Panc1 (cell line): ENCODE measurements around the gene VWA2. TPM values are rescaled to one million over a fixed set of nuclear protein-coding genes. Genes with fewer than 3 reads are reported as not detected.
A peak's percentile ranks its signal among the peaks of the same experiment; 100 is the strongest.

Source experiments
- ATAC-seq: fragments of 200-7000 bp; cut with Tn5 transposase; 2 replicates; pipeline ENCODE4 v1.9.1; 2020; ENCODE audit warnings: mild to moderate bottlenecking, moderate library complexity
- BruUV-seq: library from RNA; stranded (reverse); fragments of 400-500 nt; replicated peaks from 2 replicates; lab custom pipeline; 2021; lab: Mats Ljungman, UMichigan
- CTCF ChIA-PET: fragments of 300-600 bp; sonication (Branson Sonifier 250); formaldehyde crosslinking; loops from one replicate; lab custom pipeline; 2022; ENCODE audit warnings: antibody characterized with exemption; lab: Charles Lee
- POLR2A ChIA-PET: fragments of 300-600 bp; sonication (Branson Sonifier 250); formaldehyde crosslinking; loops from one replicate; lab custom pipeline; 2022; ENCODE audit warnings: antibody characterized with exemption; lab: Charles Lee
- DNase-seq: peaks from one replicate; pipeline ENCODE4 v3.0.0-alpha.2; 2010; ENCODE audit warnings: low read depth, low spot score
- H3K27ac ChIP-seq: 2 replicates; pipeline ENCODE4 v1.5.1; 2011; ENCODE audit warnings: mild to moderate bottlenecking, low read length, inconsistent platforms
- H3K27me3 ChIP-seq: fragments of 200-500 bp; sonication (Bioruptor generic); 2 replicates; pipeline ENCODE4 v1.6.0; 2014; ENCODE audit warnings: low read length, inconsistent platforms; ENCODE audit not compliant: control insufficient read depth, insufficient read depth
- H3K36me3 ChIP-seq: fragments of 200-500 bp; sonication (Bioruptor generic); 2 replicates; pipeline ENCODE4 v1.5.1; 2014; ENCODE audit warnings: inconsistent platforms, mild to moderate bottlenecking, low read length, moderate library complexity; ENCODE audit not compliant: control insufficient read depth, insufficient read depth
- H3K4me1 ChIP-seq: 2 replicates; pipeline ENCODE4 v1.5.1; 2011; ENCODE audit warnings: inconsistent platforms, mild to moderate bottlenecking, low read length, moderate library complexity; ENCODE audit not compliant: control insufficient read depth, insufficient read depth
- H3K4me3 ChIP-seq, 2 experiments: 2 replicates each; pipeline ENCODE4 v1.5.1; 2011 to 2012; ENCODE audit warnings: low read depth in 2 of 2, low read length in 2 of 2, mild to moderate bottlenecking in 2 of 2, inconsistent platforms in 1 of 2, moderate library complexity in 1 of 2
- H3K9me3 ChIP-seq: fragments of 200-500 bp; sonication (Bioruptor generic); 2 replicates; pipeline ENCODE4 v1.5.1; 2014; ENCODE audit warnings: low read depth, mild to moderate bottlenecking, inconsistent platforms, low read length, moderate library complexity; ENCODE audit not compliant: control insufficient read depth, insufficient read depth
- CTCF ChIP-seq: fragments of 450-650 bp; IDR thresholded peaks from 2 replicates; pipeline ENCODE4 v1.5.1; 2017; ENCODE audit warnings: mild to moderate bottlenecking
- POLR2AphosphoS5 ChIP-seq: IDR thresholded peaks from 2 replicates; pipeline ENCODE4 v1.6.1; 2012; ENCODE audit warnings: mild to moderate bottlenecking, low read depth, low read length, moderate library complexity
- REST ChIP-seq, 2 experiments: IDR thresholded peaks; 2 replicates each; pipeline ENCODE4 v1.6.1; 2011 to 2012; ENCODE audit warnings: low read depth in 2 of 2, control low read depth in 1 of 2, low read length in 1 of 2, mild to moderate bottlenecking in 1 of 2, moderate library complexity in 1 of 2; ENCODE audit not compliant: insufficient read depth in 1 of 2
- SIN3A ChIP-seq: IDR thresholded peaks from 2 replicates; pipeline ENCODE4 v1.6.1; 2012; ENCODE audit warnings: low read depth, mild to moderate bottlenecking, low read length, moderate library complexity, borderline replicate concordance; ENCODE audit not compliant: insufficient read depth
- TCF7L2 ChIP-seq: IDR thresholded peaks from 2 replicates; pipeline ENCODE4 v1.6.1; 2011; ENCODE audit warnings: mild to moderate bottlenecking, low read depth, low read length, inconsistent platforms
- in situ Hi-C: cut with HindIII; loops from 2 replicates; pipeline ENCODE4 v1.10.0; 2016; ENCODE audit warnings: low sequenced_read_pairs, low pct_unique_long_range_greater_than_20kb
- intact Hi-C: fragments of 100-400 bp; cut with micrococcal nuclease; formaldehyde crosslinking; loops from one replicate; pipeline ENCODE4 v1.10.0; 2022; ENCODE audit not compliant: unreplicated experiment
- total RNA-seq: library from RNA; stranded (reverse); gene quantifications from one replicate; pipeline ENCODE4 v1.2.1, GENCODE V29; 2021; ENCODE audit not compliant: unreplicated experiment

VWA2 gene
- total RNA-seq, 1 experiment from 2014 or later = 0.77 TPM

- no peak for TF ChIP-seq TCF7L2
- TF ChIP-seq POLR2AphosphoS5 = no peak
- TF ChIP-seq CTCF = no peak
- TF ChIP-seq SIN3A = no peak
- TF ChIP-seq REST (IDR thresholded peaks at IDR 0.05; ENCODE audit: insufficient read depth in 1 of 2, low read depth in 2 of 2, low read length in 1 of 2) = no peak
- no peak overlapping the region for H3K4me3 ChIP-seq
- ChIA-PET CTCF (no interaction called here), POLR2A (no interaction called here)
- no peak for DNase-seq
- no peaks in the 10 kb centered on the region for H3K9me3 ChIP-seq
- no peaks in the 10 kb centered on the region; the same call in 1 of the 2 replicates for H3K4me1 ChIP-seq
- no TSS peak for BruUV-seq
- intact Hi-C loops (no loop called here), in situ Hi-C loops (no loop called here)
- peaks cover 10% of the 10 kb centered on the region; the same call in 1 of the 2 replicates for H3K36me3 ChIP-seq
- H3K27ac ChIP-seq = no peak overlapping the region
- H3K27me3 ChIP-seq = no peaks in the 10 kb centered on the region
- ATAC-seq = peak; percentile 48; the same call in 1 of the 2 replicates
These were observed 81.4 kb downstream of the VWA2 start for GRCh38 chr10:114320249-114321116.

- Histone ChIP-seq H3K27ac (no peak overlapping the region), H3K36me3 (peaks cover 10% of the 10 kb centered on the region; the same call in 1 of the 2 replicates), H3K4me1 (no peaks in the 10 kb centered on the region; the same call in 1 of the 2 replicates), H3K9me3 (no peaks in the 10 kb centered on the region), H3K27me3 (no peaks in the 10 kb centered on the region), H3K4me3 (no peak overlapping the region)
- intact Hi-C loops (no loop called here), in situ Hi-C loops (no loop called here)
- ChIA-PET POLR2A (no interaction called here), CTCF (no interaction called here)
- ATAC-seq = no peak
- TSS peak; percentile 54 for BruUV-seq
- no peak for DNase-seq
- no peak for TF ChIP-seq CTCF
- no peak for TF ChIP-seq TCF7L2
- TF ChIP-seq SIN3A = no peak
- no peak for TF ChIP-seq POLR2AphosphoS5
- no peak for TF ChIP-seq REST (IDR thresholded peaks at IDR 0.05; ENCODE audit: insufficient read depth in 1 of 2, low read depth in 2 of 2, low read length in 1 of 2)
These were observed 83.3 kb downstream of the VWA2 start for GRCh38 chr10:114322344-114322743.
